AG10803 (cell line): Measurements from ENCODE around the gene USP20.

ENCODE experiments used
- DNase-seq: peaks from one replicate; pipeline ENCODE4 v3.0.0; 2010; ENCODE audit warnings: low read depth
- H3K4me3 ChIP-seq: 2 replicates; pipeline ENCODE4 v1.5.1; 2011; ENCODE audit warnings: mild to moderate bottlenecking, low read length, control low read depth
- TF ChIP-seq, protein P1 (sequence below): conservative IDR thresholded peaks from 2 replicates; pipeline ENCODE4 v1.5.1; 2011; ENCODE audit warnings: mild to moderate bottlenecking, low read length, control low read depth, inconsistent platforms

The USP20 gene

DNA sequence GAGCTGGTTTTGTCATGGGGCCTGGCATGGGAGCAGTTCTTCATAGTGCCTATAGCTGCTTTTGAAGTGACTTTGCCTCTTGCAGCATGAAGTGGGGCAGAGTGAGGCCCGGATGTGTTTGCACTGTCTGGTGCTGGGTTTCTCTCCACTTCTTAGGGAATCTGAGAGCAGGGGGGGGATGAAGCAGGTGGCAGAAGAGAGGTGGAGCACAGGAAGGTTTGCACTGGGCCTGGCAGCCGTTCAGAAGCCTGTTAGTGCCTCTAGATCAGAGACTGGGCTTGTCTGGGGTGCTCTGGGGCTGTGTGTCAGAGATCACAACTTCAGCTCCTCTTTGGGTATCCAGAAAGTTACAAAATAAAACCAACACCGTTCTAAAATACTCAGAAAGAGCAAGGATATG lies 18.4 kb downstream of the USP20 start:
- TF ChIP-seq, protein P1, sequence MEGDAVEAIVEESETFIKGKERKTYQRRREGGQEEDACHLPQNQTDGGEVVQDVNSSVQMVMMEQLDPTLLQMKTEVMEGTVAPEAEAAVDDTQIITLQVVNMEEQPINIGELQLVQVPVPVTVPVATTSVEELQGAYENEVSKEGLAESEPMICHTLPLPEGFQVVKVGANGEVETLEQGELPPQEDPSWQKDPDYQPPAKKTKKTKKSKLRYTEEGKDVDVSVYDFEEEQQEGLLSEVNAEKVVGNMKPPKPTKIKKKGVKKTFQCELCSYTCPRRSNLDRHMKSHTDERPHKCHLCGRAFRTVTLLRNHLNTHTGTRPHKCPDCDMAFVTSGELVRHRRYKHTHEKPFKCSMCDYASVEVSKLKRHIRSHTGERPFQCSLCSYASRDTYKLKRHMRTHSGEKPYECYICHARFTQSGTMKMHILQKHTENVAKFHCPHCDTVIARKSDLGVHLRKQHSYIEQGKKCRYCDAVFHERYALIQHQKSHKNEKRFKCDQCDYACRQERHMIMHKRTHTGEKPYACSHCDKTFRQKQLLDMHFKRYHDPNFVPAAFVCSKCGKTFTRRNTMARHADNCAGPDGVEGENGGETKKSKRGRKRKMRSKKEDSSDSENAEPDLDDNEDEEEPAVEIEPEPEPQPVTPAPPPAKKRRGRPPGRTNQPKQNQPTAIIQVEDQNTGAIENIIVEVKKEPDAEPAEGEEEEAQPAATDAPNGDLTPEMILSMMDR: no peak
- no peak overlapping the region for H3K4me3 ChIP-seq
- DNase-seq: no peak

DNA sequence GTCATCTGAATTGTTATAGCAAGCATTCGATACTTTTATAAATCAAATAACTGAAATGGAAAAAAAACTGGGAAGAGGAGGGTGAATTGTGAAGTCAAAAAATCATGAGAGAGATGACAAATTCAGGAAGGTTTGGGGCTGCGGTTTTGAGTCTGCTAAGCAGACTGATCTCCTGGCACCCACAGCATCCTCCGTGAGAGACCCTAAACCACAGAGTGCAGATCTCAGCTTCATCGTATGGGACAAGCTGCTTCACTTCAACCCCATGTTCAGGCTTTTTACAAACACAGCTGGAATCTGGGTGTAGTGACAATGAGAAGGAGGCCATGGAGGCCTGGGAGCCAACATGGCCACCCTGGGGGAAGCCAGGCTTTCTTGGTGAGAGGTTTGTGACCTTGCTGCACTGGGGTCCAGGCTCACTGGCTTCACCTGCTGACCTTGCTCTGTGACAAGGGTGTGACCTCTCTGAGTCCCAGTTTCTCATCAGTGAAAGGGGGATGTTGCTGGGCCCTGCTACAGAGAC lies 19.4 kb downstream of the USP20 start:
- TF ChIP-seq, protein P1: no peak

DNA sequence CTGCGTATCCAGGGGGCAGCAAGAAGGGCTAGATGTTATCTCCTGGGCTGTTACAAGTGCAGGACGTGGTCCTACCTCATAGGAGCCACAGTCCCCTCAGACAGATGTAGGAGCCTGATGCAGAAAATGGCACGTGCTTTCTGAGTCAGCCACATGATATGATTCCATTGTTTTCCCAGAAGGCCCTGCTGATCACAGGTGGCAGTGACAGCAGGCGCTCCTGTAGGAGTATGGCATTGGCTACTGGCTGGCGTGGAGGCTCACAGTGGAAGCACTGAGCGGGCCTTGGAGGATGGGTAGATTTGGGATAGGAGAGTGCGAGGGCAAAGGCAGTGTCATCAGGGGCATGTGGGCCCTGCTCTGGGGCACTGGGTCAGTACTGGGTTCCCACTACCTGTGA lies 21.9 kb downstream of the USP20 start:
- no peak for DNase-seq
- H3K4me3 ChIP-seq: no peak overlapping the region
- TF ChIP-seq, protein P1: no peak

More for the DNA sequence above, 19.4 kb downstream of the USP20 start:
- H3K4me3 ChIP-seq: no peak overlapping the region
- no peak for DNase-seq

DNA sequence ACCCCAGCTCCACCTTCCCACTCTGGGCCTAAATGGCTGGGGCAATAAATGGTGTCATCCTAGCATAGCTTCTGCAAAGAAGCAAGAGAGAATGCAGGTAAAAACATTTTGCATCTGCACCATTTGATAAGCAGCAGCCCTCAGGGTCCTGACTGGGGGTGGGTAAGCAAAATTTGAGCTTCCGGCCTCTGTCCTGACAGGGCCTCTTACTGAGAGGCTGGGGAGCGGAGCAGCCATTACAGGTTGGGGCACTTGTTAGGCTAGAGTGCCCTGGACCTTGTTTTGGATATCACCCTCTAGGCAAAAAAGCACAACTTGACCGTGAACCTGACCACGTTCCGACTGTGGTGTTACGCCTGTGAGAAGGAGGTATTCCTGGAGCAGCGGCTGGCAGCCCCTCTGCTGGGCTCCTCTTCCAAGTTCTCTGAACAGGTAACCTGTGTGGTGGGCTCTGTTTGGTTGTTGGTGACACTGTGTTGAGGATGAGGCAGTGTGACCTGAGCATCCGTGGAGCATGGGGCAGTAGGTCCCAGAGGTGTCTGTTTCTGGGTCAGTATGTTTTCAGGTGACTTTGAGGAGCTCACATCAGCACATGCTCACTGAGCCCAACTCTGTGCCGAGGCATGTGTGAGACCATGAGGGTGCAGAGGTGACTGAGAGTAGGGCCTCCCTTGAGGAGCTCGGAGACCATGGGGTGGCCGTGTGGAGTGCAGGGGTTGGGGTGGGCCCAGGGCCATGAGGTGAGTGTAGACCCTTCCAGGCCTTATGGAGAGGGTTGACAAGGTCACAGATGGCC lies 23.1 kb downstream of the USP20 start:
- no peak overlapping the region for H3K4me3 ChIP-seq
- TF ChIP-seq, protein P1: no peak
- no peak for DNase-seq

DNA sequence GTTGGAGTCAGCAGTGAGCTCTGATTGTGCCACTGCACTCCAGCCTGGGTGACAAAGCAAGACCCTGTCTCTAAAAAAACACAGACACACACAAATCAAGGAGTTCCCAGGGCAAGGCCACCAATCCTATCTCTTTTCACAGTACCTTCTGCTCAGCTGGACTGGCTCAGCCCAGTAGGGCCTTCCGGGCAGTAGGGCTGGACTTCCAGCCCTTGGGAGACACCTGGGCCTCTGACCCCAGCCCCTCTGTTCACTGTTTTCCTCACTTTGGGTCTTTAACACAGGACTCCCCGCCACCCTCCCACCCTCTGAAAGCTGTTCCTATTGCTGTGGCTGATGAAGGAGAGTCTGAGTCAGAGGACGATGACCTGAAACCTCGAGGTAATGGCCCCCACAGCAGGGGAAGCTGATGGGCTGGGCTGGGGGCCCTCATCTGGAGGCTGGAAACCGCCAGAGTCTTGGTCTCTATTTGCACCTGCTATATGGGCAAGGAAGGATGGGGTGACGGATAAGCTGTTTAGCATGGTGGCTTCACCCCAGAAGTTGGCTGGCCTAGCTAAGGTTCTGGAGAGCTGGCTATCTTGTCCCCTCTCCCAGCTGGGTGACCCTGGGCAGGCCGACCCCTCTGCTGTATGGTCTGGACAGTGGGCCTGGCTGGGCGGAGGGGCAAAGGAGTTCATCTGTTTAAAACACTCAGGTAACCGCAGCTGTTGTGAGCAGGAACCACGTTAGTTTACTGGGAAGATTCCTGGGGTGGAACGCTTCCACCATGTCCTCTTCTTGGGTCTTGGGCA lies 25.6 kb downstream of the USP20 start:
- no peak for DNase-seq
- TF ChIP-seq, protein P1: no peak
- H3K4me3 ChIP-seq: no peak overlapping the region

DNA sequence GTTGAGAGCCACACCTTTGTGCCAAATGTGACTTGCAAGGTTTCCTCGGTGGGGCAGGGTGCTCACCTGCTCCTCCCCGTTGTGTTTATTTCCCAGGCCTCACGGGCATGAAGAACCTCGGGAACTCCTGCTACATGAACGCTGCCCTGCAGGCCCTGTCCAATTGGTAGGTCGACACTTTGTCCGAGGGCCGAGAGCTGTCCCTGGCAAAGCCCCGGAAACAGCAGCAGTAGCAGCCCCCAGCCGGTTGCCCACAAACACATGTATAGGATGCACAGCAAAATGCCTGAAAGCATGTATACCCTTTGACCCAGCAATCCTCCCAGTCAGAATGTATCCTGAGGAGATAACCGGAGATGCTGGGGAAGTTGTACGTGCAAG lies 26.2 kb downstream of the USP20 start:
- no peak for DNase-seq
- TF ChIP-seq, protein P1: no peak
- no peak overlapping the region for H3K4me3 ChIP-seq
